Mucosa of rectum (tissue), 2 donors: ENCODE data around the gene FAM227A.

Source experiments
- H3K27ac ChIP-seq, 2 donors: one replicate each; pipeline ENCODE4 v1.7.0; 2013; ENCODE audit warnings: inconsistent platforms in 2 of 2, low read depth in 2 of 2, low read length in 2 of 2
- H3K27me3 ChIP-seq, 2 donors: one replicate each; pipeline ENCODE4 v1.7.0; 2013; ENCODE audit warnings: low read length in 2 of 2; ENCODE audit not compliant: control insufficient read depth in 2 of 2, insufficient read depth in 2 of 2
- H3K36me3 ChIP-seq, 2 donors: one replicate each; pipeline ENCODE4 v1.7.0; 2013; ENCODE audit warnings: low read length in 2 of 2; ENCODE audit not compliant: control insufficient read depth in 2 of 2, insufficient read depth in 2 of 2
- H3K4me1 ChIP-seq, 2 donors: one replicate each; pipeline ENCODE4 v1.7.0; 2013; ENCODE audit warnings: low read length in 2 of 2, mild to moderate bottlenecking in 1 of 2; ENCODE audit not compliant: control insufficient read depth in 2 of 2, insufficient read depth in 2 of 2
- H3K4me3 ChIP-seq, 2 donors: one replicate each; pipeline ENCODE4 v1.7.0; 2013; ENCODE audit warnings: low read length in 2 of 2
- H3K9ac ChIP-seq, 2 donors: one replicate each; pipeline ENCODE4 v1.7.0; 2013; ENCODE audit warnings: low read length in 2 of 2, low read depth in 1 of 2, mild to moderate bottlenecking in 1 of 2
- H3K9me3 ChIP-seq, 2 donors: one replicate each; pipeline ENCODE4 v1.7.0; 2013; ENCODE audit warnings: low read length in 2 of 2; ENCODE audit not compliant: control insufficient read depth in 2 of 2
- donor health status: healthy.
- donor health status: Normal muscosa, but diverticular disease.

FAM227A gene

GRCh38 chr22:38554281-38554680, 101.9 kb downstream of the FAM227A start:
- no peaks in the 10 kb centered on the region for H3K9me3 ChIP-seq
- H3K36me3 ChIP-seq, result no peaks in the 10 kb centered on the region
- no peaks in the 10 kb centered on the region for H3K4me1 ChIP-seq
- H3K4me3 ChIP-seq, result no peak overlapping the region
- H3K9ac ChIP-seq, result no peak overlapping the region
- no peak overlapping the region for H3K27ac ChIP-seq
- no peaks in the 10 kb centered on the region for H3K27me3 ChIP-seq

GRCh38 chr22:38549101-38549894, 106.9 kb downstream of the FAM227A start:
- H3K27me3 ChIP-seq, result no peaks in the 10 kb centered on the region
- no peaks in the 10 kb centered on the region for H3K4me1 ChIP-seq
- no peak overlapping the region for H3K9ac ChIP-seq
- no peak overlapping the region for H3K4me3 ChIP-seq
- H3K27ac ChIP-seq, result no peak overlapping the region
- H3K36me3 ChIP-seq, result no peaks in the 10 kb centered on the region
- no peaks in the 10 kb centered on the region for H3K9me3 ChIP-seq

GRCh38 chr22:38540701-38541100, 115.5 kb downstream of the FAM227A start:
- Histone ChIP-seq H3K9ac (no peak overlapping the region), H3K27ac (no peak overlapping the region), H3K27me3 (no peaks in the 10 kb centered on the region), H3K4me3 (no peak overlapping the region), H3K4me1 (no peaks in the 10 kb centered on the region), H3K36me3 (no peaks in the 10 kb centered on the region), H3K9me3 (peaks cover 0 to 5% of the 10 kb centered on the region in 2 donors)

GRCh38 chr22:38531251-38531938, 124.8 kb downstream of the FAM227A start:
- H3K27me3 ChIP-seq, result no peaks in the 10 kb centered on the region
- no peak overlapping the region for H3K9ac ChIP-seq
- H3K27ac ChIP-seq, result no peak overlapping the region
- H3K4me1 ChIP-seq, result no peaks in the 10 kb centered on the region
- H3K4me3 ChIP-seq, result no peak overlapping the region
- no peaks in the 10 kb centered on the region for H3K36me3 ChIP-seq
- H3K9me3 ChIP-seq, result no peaks in the 10 kb centered on the region
